Fibroblast of peridontal ligament (primary cell): ENCODE measurements around the gene PHF21B.
"Not testable (repeated sequence)": the region's sequence is repeated elsewhere in the genome, so short reads cannot be mapped to it uniquely, and the experiment has no call there.

ENCODE experiments used
- DNase-seq: peaks from one replicate; pipeline ENCODE4 v3.0.0-alpha.2; 2010; ENCODE audit errors: extremely low read depth

The PHF21B gene

GRCh38 chr22:44961682-44962081 lies 48.1 kb downstream of the PHF21B start:
- DNase-seq = not testable (repeated sequence)

GRCh38 chr22:44956840-44957767 lies 52.7 kb downstream of the PHF21B start:
- peak; percentile 1 for DNase-seq

- DNase-seq = no peak
These were observed 54.7 kb downstream of the PHF21B start for GRCh38 chr22:44955102-44955501.

GRCh38 chr22:44954149-44954548 lies 55.7 kb downstream of the PHF21B start:
- DNase-seq = no peak

GRCh38 chr22:44952863-44953746 lies 56.7 kb downstream of the PHF21B start:
- DNase-seq = no peak

GRCh38 chr22:44951510-44951816 lies 58.3 kb downstream of the PHF21B start:
- no peak for DNase-seq

GRCh38 chr22:44950806-44951509 lies 58.8 kb downstream of the PHF21B start:
- no peak for DNase-seq

- DNase-seq = no peak
These were observed 62.0 kb downstream of the PHF21B start for GRCh38 chr22:44947846-44948245.

GRCh38 chr22:44947049-44947448 lies 62.8 kb downstream of the PHF21B start:
- no peak for DNase-seq

- DNase-seq = no peak
These were observed 64.8 kb downstream of the PHF21B start for GRCh38 chr22:44944883-44945601.

- DNase-seq = no peak
These were observed 66.0 kb downstream of the PHF21B start for GRCh38 chr22:44943701-44944324.

- no peak for DNase-seq
These were observed 66.7 kb downstream of the PHF21B start for GRCh38 chr22:44942979-44943700.

- no peak for DNase-seq
These were observed 67.7 kb downstream of the PHF21B start for GRCh38 chr22:44942056-44942455.

GRCh38 chr22:44941207-44941606 lies 68.6 kb downstream of the PHF21B start:
- no peak for DNase-seq

GRCh38 chr22:44940130-44940529 lies 69.7 kb downstream of the PHF21B start:
- no peak for DNase-seq

- no peak for DNase-seq
These were observed 70.4 kb downstream of the PHF21B start for GRCh38 chr22:44939451-44939850.

GRCh38 chr22:44938886-44939285 lies 70.9 kb downstream of the PHF21B start:
- DNase-seq = no peak

- DNase-seq = no peak
These were observed 72.6 kb downstream of the PHF21B start for GRCh38 chr22:44937216-44937615.

- DNase-seq = no peak
These were observed 73.6 kb downstream of the PHF21B start for GRCh38 chr22:44936201-44936600.

- no peak for DNase-seq
These were observed 74.1 kb downstream of the PHF21B start for GRCh38 chr22:44935724-44936123.

GRCh38 chr22:44934454-44934735 lies 75.4 kb downstream of the PHF21B start:
- DNase-seq = no peak
